Measurements from ENCODE around the gene CYP26C1. TPM values are rescaled to one million over a fixed set of nuclear protein-coding genes. Genes with fewer than 3 reads are reported as not detected.

The CYP26C1 gene
- total RNA-seq, 2 experiments from 2014 or later, result 0.15 to 0.19 TPM

- ChIA-PET CTCF (ENCODE audit: unreplicated experiment) (no interaction called here), POLR2A (no interaction called here)
- Histone ChIP-seq H4K20me1 (ENCODE audit: insufficient read depth, low read length) (no peaks in the 10 kb centered on the region), H3K36me3 (ENCODE audit: insufficient read depth, low read length) (no peaks in the 10 kb centered on the region), H3K9me3 (ENCODE audit: low read length) (no peaks in the 10 kb centered on the region), H2AFZ (ENCODE audit: low read length) (no peak within 1 kb of the TSS), H3K4me2 (ENCODE audit: low read length) (no peak within 1 kb of the TSS), H3K4me1 (ENCODE audit: insufficient read depth, low read length, poor library complexity, severe bottlenecking) (no peaks in the 10 kb centered on the region), H3K27ac (ENCODE audit: low read depth, low read length, poor library complexity, severe bottlenecking) (no peak within 1 kb of the TSS), H3K79me2 (ENCODE audit: insufficient read depth, low read depth, low read length) (no peaks in the 10 kb centered on the region), H3K4me3 (ENCODE audit: low read depth, low read length, poor library complexity, severe bottlenecking) (no peak within 1 kb of the TSS), H3K9me2 (ENCODE audit: insufficient read depth, low read length) (no peaks in the 10 kb centered on the region)
- intact Hi-C loops (cut with micrococcal nuclease; ENCODE audit: unreplicated experiment), result no loop called here
- no peak for DNase-seq (ENCODE audit: low spot score)
- TF ChIP-seq, protein P1, sequence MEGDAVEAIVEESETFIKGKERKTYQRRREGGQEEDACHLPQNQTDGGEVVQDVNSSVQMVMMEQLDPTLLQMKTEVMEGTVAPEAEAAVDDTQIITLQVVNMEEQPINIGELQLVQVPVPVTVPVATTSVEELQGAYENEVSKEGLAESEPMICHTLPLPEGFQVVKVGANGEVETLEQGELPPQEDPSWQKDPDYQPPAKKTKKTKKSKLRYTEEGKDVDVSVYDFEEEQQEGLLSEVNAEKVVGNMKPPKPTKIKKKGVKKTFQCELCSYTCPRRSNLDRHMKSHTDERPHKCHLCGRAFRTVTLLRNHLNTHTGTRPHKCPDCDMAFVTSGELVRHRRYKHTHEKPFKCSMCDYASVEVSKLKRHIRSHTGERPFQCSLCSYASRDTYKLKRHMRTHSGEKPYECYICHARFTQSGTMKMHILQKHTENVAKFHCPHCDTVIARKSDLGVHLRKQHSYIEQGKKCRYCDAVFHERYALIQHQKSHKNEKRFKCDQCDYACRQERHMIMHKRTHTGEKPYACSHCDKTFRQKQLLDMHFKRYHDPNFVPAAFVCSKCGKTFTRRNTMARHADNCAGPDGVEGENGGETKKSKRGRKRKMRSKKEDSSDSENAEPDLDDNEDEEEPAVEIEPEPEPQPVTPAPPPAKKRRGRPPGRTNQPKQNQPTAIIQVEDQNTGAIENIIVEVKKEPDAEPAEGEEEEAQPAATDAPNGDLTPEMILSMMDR (conservative IDR thresholded peaks at IDR 0.05; ENCODE audit: low read length), result no peak
- TF ChIP-seq EZH2phosphoT487 (IDR thresholded peaks at IDR 0.05; ENCODE audit: borderline replicate concordance, low read depth, low read length), result no peak
- BruUV-seq (replicated peaks), result no TSS peak
Measured at GRCh38 chr10:93073539-93074146, 13.0 kb downstream of the CYP26C1 start, which contains the start of gene CYP26A1. CYP26A1 (plus strand) TSS chr10:93073893; CDS start chr10:93073935, 42 bp downstream.

DNA sequence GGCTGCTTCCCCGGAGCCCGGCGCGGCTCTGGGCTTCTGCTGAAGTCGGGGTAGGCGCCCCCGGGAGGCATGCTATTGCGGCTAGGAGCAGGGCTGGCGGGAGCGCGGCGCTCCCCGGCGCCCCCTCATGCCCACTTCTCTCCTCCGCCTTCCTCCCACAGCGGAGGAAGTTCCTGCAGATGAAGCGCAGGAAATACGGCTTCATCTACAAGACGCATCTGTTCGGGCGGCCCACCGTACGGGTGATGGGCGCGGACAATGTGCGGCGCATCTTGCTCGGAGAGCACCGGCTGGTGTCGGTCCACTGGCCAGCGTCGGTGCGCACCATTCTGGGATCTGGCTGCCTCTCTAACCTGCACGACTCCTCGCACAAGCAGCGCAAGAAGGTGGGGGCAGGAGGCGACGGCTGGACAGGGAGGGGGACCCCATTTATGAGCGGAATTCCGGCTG is 13.6 kb downstream of the CYP26C1 start:
- Histone ChIP-seq H3K4me1 (ENCODE audit: insufficient read depth, low read length, poor library complexity, severe bottlenecking) (no peaks in the 10 kb centered on the region), H3K79me2 (ENCODE audit: insufficient read depth, low read depth, low read length) (no peaks in the 10 kb centered on the region), H2AFZ (ENCODE audit: low read length) (no peak overlapping the region), H3K9me3 (ENCODE audit: low read length) (no peaks in the 10 kb centered on the region), H3K9me2 (ENCODE audit: insufficient read depth, low read length) (no peaks in the 10 kb centered on the region), H3K36me3 (ENCODE audit: insufficient read depth, low read length) (no peaks in the 10 kb centered on the region), H3K27ac (ENCODE audit: low read depth, low read length, poor library complexity, severe bottlenecking) (no peak overlapping the region), H3K4me2 (ENCODE audit: low read length) (no peak overlapping the region), H4K20me1 (ENCODE audit: insufficient read depth, low read length) (no peaks in the 10 kb centered on the region), H3K4me3 (ENCODE audit: low read depth, low read length, poor library complexity, severe bottlenecking) (no peak overlapping the region)
- no TSS peak for BruUV-seq (replicated peaks)
- TF ChIP-seq, protein P1 (conservative IDR thresholded peaks at IDR 0.05; ENCODE audit: low read length), result no peak
- TF ChIP-seq EZH2phosphoT487 (IDR thresholded peaks at IDR 0.05; ENCODE audit: borderline replicate concordance, low read depth, low read length), result no peak
- ChIA-PET CTCF (ENCODE audit: unreplicated experiment) (no interaction called here), POLR2A (no interaction called here)
- intact Hi-C loops (cut with micrococcal nuclease; ENCODE audit: unreplicated experiment), result no loop called here
- DNase-seq (ENCODE audit: low spot score), result no peak

DNA sequence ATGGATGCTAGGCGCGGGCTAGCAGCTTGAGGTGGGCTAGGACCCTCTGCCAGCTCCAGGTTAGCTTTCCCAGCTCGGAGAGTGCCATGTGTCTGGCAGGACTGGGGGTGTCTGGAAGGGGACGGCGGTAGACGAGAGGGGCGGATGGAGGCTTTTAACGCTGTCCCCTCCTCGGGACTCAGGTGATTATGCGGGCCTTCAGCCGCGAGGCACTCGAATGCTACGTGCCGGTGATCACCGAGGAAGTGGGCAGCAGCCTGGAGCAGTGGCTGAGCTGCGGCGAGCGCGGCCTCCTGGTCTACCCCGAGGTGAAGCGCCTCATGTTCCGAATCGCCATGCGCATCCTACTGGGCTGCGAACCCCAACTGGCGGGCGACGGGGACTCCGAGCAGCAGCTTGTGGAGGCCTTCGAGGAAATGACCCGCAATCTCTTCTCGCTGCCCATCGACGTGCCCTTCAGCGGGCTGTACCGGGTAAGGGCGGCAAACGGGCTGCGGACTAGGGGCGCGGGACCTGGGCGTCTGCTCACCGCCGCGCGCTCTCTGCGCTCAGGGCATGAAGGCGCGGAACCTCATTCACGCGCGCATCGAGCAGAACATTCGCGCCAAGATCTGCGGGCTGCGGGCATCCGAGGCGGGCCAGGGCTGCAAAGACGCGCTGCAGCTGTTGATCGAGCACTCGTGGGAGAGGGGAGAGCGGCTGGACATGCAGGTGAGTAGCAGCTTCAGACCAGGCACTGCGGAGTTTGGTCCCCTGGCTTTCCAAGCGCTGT is 14.2 kb downstream of the CYP26C1 start:
- intact Hi-C loops (cut with micrococcal nuclease; ENCODE audit: unreplicated experiment), result no loop called here
- H3K4me2 ChIP-seq (ENCODE audit: low read length), result no peak overlapping the region
- no peaks in the 10 kb centered on the region for H3K9me3 ChIP-seq (ENCODE audit: low read length)
- no peak overlapping the region for H3K4me3 ChIP-seq (ENCODE audit: low read depth, low read length, poor library complexity, severe bottlenecking)
- no peak overlapping the region for H2AFZ ChIP-seq (ENCODE audit: low read length)
- BruUV-seq (replicated peaks), result no TSS peak
- H3K79me2 ChIP-seq (ENCODE audit: insufficient read depth, low read depth, low read length), result no peaks in the 10 kb centered on the region
- H3K9me2 ChIP-seq (ENCODE audit: insufficient read depth, low read length), result no peaks in the 10 kb centered on the region
- H4K20me1 ChIP-seq (ENCODE audit: insufficient read depth, low read length), result no peaks in the 10 kb centered on the region
- no peaks in the 10 kb centered on the region for H3K36me3 ChIP-seq (ENCODE audit: insufficient read depth, low read length)
- POLR2A ChIA-PET, result no interaction called here
- TF ChIP-seq EZH2phosphoT487 (IDR thresholded peaks at IDR 0.05; ENCODE audit: borderline replicate concordance, low read depth, low read length), result no peak
- TF ChIP-seq, protein P1 (conservative IDR thresholded peaks at IDR 0.05; ENCODE audit: low read length), result no peak
- CTCF ChIA-PET (ENCODE audit: unreplicated experiment), result no interaction called here
- no peak for DNase-seq (ENCODE audit: low spot score)
- H3K4me1 ChIP-seq (ENCODE audit: insufficient read depth, low read length, poor library complexity, severe bottlenecking), result no peaks in the 10 kb centered on the region
- no peak overlapping the region for H3K27ac ChIP-seq (ENCODE audit: low read depth, low read length, poor library complexity, severe bottlenecking)

Measured in OCI-LY7 (cell line).